Neural progenitor cell (in vitro differentiated cells): Measurements from ENCODE around the gene ELL3. TPM values are rescaled to one million over a fixed set of nuclear protein-coding genes. Genes with fewer than 3 reads are reported as not detected.

Experiments
- DNase-seq: peaks from one replicate; pipeline ENCODE4 v3.0.0-alpha.2; 2016; ENCODE audit warnings: low spot score
- H2AFZ ChIP-seq: fragments of 200-600 bp; sonication (generic); replicated peaks from 2 replicates; pipeline ENCODE4 v1.6.1; 2016; ENCODE audit warnings: antibody characterized with exemption
- H3F3A ChIP-seq: fragments of 200-600 bp; sonication (generic); 2 replicates; pipeline ENCODE4 v1.6.1; 2016; ENCODE audit warnings: antibody characterized with exemption, low read depth
- H3K27ac ChIP-seq: fragments of 200-600 bp; sonication (generic); 2 replicates; pipeline ENCODE4 v1.5.1; 2016; ENCODE audit warnings: mild to moderate bottlenecking
- H3K27me3 ChIP-seq: fragments of 200-600 bp; sonication (generic); 2 replicates; pipeline ENCODE4 v1.6.1; 2016; ENCODE audit warnings: mild to moderate bottlenecking, moderate library complexity
- H3K36me3 ChIP-seq: fragments of 200-600 bp; sonication (generic); 2 replicates; pipeline ENCODE4 v1.5.1; 2016
- H3K4me1 ChIP-seq: fragments of 200-600 bp; sonication (generic); 2 replicates; pipeline ENCODE4 v1.6.1; 2016; ENCODE audit warnings: mixed run types
- H3K4me2 ChIP-seq: fragments of 200-600 bp; sonication (generic); 2 replicates; pipeline ENCODE4 v1.6.1; 2016
- H3K4me3 ChIP-seq: fragments of 200-600 bp; sonication (generic); 2 replicates; pipeline ENCODE4 v1.5.1; 2016
- H3K79me2 ChIP-seq: fragments of 200-600 bp; sonication (generic); 2 replicates; pipeline ENCODE4 v1.6.1; 2016; ENCODE audit warnings: low read depth
- H3K9ac ChIP-seq: fragments of 200-600 bp; sonication (generic); 2 replicates; pipeline ENCODE4 v1.6.1; 2016
- H3K9me3 ChIP-seq: fragments of 200-600 bp; sonication (generic); 2 replicates; pipeline ENCODE4 v1.5.1; 2016; ENCODE audit warnings: low read depth
- H4K20me1 ChIP-seq: fragments of 200-600 bp; sonication (generic); 2 replicates; pipeline ENCODE4 v1.6.1; 2016; ENCODE audit warnings: low read depth
- H3K27ac Mint-ChIP-seq: 3 replicates; pipeline ENCODE4 v1.8.0; 2021; ENCODE audit warnings: mixed read lengths
- H3K27me3 Mint-ChIP-seq: 2 replicates; pipeline ENCODE4 v1.8.0; 2022; ENCODE audit warnings: low read depth, mild to moderate bottlenecking, inconsistent platforms, moderate library complexity, mixed read lengths; ENCODE audit not compliant: insufficient read depth
- H3K36me3 Mint-ChIP-seq: 3 replicates; pipeline ENCODE4 v1.8.0; 2021; ENCODE audit warnings: mixed read lengths
- H3K4me1 Mint-ChIP-seq: 3 replicates; pipeline ENCODE4 v1.8.0; 2021; ENCODE audit warnings: mixed read lengths
- H3K4me3 Mint-ChIP-seq: 3 replicates; pipeline ENCODE4 v1.8.0; 2021; ENCODE audit warnings: mild to moderate bottlenecking, moderate library complexity, mixed read lengths
- H3K9me3 Mint-ChIP-seq: 3 replicates; pipeline ENCODE4 v1.8.0; 2020; ENCODE audit warnings: mixed read lengths
- EZH2 ChIP-seq: fragments of 200-600 bp; sonication (generic); IDR thresholded peaks from 2 replicates; pipeline ENCODE4 v1.6.1; 2017; ENCODE audit warnings: antibody characterized with exemption, mild to moderate bottlenecking, moderate library complexity
- EZH2phosphoT487 ChIP-seq: fragments of 200-600 bp; sonication (generic); IDR thresholded peaks from 2 replicates; pipeline ENCODE4 v1.6.1; 2017; ENCODE audit warnings: antibody characterized with exemption
- total RNA-seq: library from RNA; depleted of rRNA; stranded (reverse); fragments of >200 nt; gene quantifications from 2 replicates; pipeline ENCODE4 v1.2.3, GENCODE V29; 2015; ENCODE audit warnings: low replicate concordance
- TF ChIP-seq, protein P1 (sequence below): fragments of 200-600 bp; sonication (generic); IDR thresholded peaks from 2 replicates; pipeline ENCODE4 v1.5.1; 2017; ENCODE audit warnings: antibody characterized with exemption, mild to moderate bottlenecking

ELL3 gene
- total RNA-seq, 1 donor from 2014 or later, result 5.1 TPM

DNA sequence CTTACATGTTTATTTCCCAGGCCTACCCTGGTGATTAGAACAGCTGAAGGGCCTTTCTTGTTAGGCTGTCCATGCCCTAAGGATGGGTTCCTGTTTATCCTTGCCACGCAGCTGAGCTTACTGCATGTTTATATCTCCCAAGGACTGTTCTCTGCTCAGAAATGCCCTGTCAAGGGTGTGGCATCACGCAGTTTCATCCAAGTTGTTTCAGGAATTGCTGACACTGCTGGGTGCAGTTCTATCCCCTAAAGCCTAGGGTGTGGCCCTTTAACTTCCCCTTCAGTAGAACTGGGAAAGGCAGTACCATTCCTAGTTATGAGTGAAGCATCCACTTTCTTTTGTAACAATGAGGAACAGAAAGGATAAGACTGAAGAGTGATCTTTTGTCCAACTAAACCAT lies 5.0 kb downstream of the ELL3 start:
- H3K36me3 ChIP-seq, result peaks cover 34% of the 10 kb centered on the region
- no peak for TF ChIP-seq EZH2phosphoT487
- TF ChIP-seq, protein P1, sequence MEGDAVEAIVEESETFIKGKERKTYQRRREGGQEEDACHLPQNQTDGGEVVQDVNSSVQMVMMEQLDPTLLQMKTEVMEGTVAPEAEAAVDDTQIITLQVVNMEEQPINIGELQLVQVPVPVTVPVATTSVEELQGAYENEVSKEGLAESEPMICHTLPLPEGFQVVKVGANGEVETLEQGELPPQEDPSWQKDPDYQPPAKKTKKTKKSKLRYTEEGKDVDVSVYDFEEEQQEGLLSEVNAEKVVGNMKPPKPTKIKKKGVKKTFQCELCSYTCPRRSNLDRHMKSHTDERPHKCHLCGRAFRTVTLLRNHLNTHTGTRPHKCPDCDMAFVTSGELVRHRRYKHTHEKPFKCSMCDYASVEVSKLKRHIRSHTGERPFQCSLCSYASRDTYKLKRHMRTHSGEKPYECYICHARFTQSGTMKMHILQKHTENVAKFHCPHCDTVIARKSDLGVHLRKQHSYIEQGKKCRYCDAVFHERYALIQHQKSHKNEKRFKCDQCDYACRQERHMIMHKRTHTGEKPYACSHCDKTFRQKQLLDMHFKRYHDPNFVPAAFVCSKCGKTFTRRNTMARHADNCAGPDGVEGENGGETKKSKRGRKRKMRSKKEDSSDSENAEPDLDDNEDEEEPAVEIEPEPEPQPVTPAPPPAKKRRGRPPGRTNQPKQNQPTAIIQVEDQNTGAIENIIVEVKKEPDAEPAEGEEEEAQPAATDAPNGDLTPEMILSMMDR, result no peak
- TF ChIP-seq EZH2, result no peak
- no peak for DNase-seq
- peaks cover 14% of the 10 kb centered on the region for H3K27me3 ChIP-seq
- H3K79me2 ChIP-seq, result no peaks in the 10 kb centered on the region
- Mint-ChIP-seq H3K9me3 (no peaks in the 10 kb centered on the region), H3K27ac (no peak overlapping the region), H3K4me3 (no peak overlapping the region), H3K4me1 (no peaks in the 10 kb centered on the region), H3K36me3 (peaks cover 35% of the 10 kb centered on the region), H3K27me3 (peaks cover 5% of the 10 kb centered on the region)
- H3K27ac ChIP-seq, result no peak overlapping the region
- H3F3A ChIP-seq, result peaks cover 83% of the 10 kb centered on the region
- H3K9me3 ChIP-seq, result no peaks in the 10 kb centered on the region
- no peaks in the 10 kb centered on the region for H3K4me1 ChIP-seq
- H4K20me1 ChIP-seq, result peaks cover 16% of the 10 kb centered on the region
- H3K4me2 ChIP-seq, result no peak overlapping the region
- H2AFZ ChIP-seq, result no peak overlapping the region
- H3K4me3 ChIP-seq, result no peak overlapping the region
- H3K9ac ChIP-seq, result no peak overlapping the region

DNA sequence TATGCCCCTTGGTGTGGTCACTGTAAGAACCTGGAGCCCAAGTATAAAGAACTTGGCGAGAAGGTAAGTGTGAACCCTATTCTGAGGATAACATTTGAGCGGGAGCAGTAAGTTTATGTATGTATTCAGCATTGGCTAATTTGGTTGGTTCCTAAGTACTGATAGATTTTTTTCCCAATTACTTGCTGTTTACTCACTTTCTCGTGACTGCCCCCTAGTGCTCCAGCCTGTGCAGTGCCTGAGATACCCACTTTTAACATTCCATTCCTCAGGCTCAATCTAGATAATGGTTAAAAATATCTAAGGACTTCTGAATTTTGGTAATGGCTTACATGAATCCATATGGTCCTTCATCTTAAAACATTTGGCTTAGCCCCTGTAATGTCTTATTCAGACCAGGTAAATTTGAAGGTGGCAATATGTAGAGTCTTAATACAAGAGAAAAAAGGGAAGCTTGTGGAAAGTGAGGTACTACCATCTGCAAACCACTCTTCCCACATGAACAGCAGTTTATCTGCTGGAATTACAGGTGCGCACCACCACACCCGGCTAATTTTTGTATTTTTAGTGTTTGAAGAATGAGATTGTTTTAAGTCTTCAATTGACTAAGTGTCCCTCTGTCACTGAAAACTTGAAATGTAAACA lies 7.1 kb downstream of the ELL3 start:
- H3K27me3 Mint-ChIP-seq, result peaks cover under 1% of the 10 kb centered on the region

DNA sequence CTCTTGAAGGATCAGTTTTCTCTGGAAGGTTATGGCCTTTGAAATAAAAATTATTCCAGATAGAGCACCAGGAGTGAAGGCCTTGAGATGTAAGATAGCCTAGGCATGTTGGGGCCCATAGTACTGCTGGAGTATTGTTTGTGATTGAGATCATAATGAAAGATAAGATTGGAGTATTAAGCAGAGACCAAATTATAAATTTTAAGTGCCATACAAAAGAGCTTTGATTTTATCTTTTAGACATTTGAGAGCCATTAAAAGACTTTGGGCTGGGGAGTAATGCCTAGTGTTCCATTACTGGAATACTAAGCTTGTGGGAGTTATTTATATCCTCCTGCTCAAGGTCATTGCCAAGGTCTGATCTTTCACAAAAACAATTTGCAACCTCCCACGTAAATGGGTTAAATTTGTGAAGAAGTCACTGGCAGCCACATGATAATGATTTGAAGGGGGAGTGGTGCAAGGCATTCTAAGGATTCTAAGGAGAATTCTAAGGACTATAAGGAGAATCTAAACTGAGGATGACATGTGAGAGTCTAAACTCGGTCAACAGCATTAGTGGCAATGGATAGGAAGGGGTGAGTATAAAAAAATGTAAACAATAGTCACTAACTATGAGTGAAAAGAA lies 12.8 kb downstream of the ELL3 start:
- Mint-ChIP-seq H3K4me1 (no peaks in the 10 kb centered on the region), H3K27ac (no peak overlapping the region), H3K27me3 (no peaks in the 10 kb centered on the region), H3K36me3 (peaks cover 48% of the 10 kb centered on the region), H3K9me3 (no peaks in the 10 kb centered on the region), H3K4me3 (no peak overlapping the region)
- Histone ChIP-seq H3K9me3 (no peaks in the 10 kb centered on the region), H3K27ac (no peak overlapping the region), H3K27me3 (no peaks in the 10 kb centered on the region), H3K36me3 (peaks cover 5% of the 10 kb centered on the region), H3K9ac (no peak overlapping the region), H3F3A (peaks cover 34% of the 10 kb centered on the region), H3K79me2 (peaks cover 8% of the 10 kb centered on the region), H4K20me1 (peaks cover 14% of the 10 kb centered on the region), H3K4me3 (no peak overlapping the region), H3K4me2 (no peak overlapping the region), H2AFZ (no peak overlapping the region), H3K4me1 (no peaks in the 10 kb centered on the region)
- no peak for TF ChIP-seq EZH2
- DNase-seq, result no peak

More for the DNA sequence above, 7.1 kb downstream of the ELL3 start:
- Histone ChIP-seq H3K9me3 (no peaks in the 10 kb centered on the region), H3F3A (peaks cover 71% of the 10 kb centered on the region), H3K4me1 (no peaks in the 10 kb centered on the region), H3K4me2 (no peak overlapping the region), H4K20me1 (peaks cover 5% of the 10 kb centered on the region), H3K79me2 (no peaks in the 10 kb centered on the region), H3K36me3 (peaks cover 34% of the 10 kb centered on the region), H3K27ac (no peak overlapping the region), H3K27me3 (no peaks in the 10 kb centered on the region), H3K9ac (no peak overlapping the region), H3K4me3 (no peak overlapping the region), H2AFZ (no peak overlapping the region)
- DNase-seq, result peak; percentile 69
- Mint-ChIP-seq H3K27ac (no peak overlapping the region), H3K4me3 (no peak overlapping the region), H3K36me3 (peaks cover 46% of the 10 kb centered on the region), H3K9me3 (no peaks in the 10 kb centered on the region), H3K4me1 (no peaks in the 10 kb centered on the region)
- TF ChIP-seq, protein P1, result peak; percentile 87
- no peak for TF ChIP-seq EZH2phosphoT487

DNA sequence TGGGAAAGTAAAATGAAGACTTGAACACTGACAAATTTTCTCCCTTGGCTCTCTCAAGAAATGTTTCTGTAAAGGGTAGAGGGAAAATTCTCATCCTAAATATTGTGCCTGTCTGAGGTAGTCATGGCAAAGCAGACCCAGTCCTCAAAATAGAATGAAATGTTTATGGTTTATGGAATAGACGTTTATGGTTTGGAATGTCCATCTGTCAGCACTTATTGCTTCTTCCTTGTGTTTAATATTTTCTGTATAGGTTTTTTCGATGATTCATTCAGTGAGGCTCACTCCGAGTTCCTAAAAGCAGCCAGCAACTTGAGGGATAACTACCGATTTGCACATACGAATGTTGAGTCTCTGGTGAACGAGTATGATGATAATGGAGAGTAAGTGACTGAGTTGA lies 13.9 kb downstream of the ELL3 start:
- H2AFZ ChIP-seq, result no peak overlapping the region
- DNase-seq, result no peak
- H3K79me2 ChIP-seq, result peaks cover 8% of the 10 kb centered on the region
- H3K9me3 Mint-ChIP-seq, result no peaks in the 10 kb centered on the region
- no peaks in the 10 kb centered on the region for H3K4me1 Mint-ChIP-seq
- H3K27me3 Mint-ChIP-seq, result no peaks in the 10 kb centered on the region
- peaks cover 23% of the 10 kb centered on the region for H3F3A ChIP-seq
- H4K20me1 ChIP-seq, result peaks cover 14% of the 10 kb centered on the region
- no peak overlapping the region for H3K4me2 ChIP-seq
- TF ChIP-seq, protein P1, result no peak
- no peak for TF ChIP-seq EZH2phosphoT487
- TF ChIP-seq EZH2, result no peak
- no peak overlapping the region for H3K4me3 Mint-ChIP-seq
- no peak overlapping the region for H3K9ac ChIP-seq
- no peaks in the 10 kb centered on the region for H3K9me3 ChIP-seq
- H3K4me3 ChIP-seq, result no peak overlapping the region
- peaks cover 1% of the 10 kb centered on the region for H3K36me3 ChIP-seq
- H3K27ac Mint-ChIP-seq, result no peak overlapping the region
- H3K36me3 Mint-ChIP-seq, result peaks cover 40% of the 10 kb centered on the region
- no peaks in the 10 kb centered on the region for H3K27me3 ChIP-seq
- H3K27ac ChIP-seq, result no peak overlapping the region
- H3K4me1 ChIP-seq, result no peaks in the 10 kb centered on the region
